HG03103 (cell line): ENCODE measurements around the gene TRIM67.

Experiments
- ATAC-seq: cut with Tn5 transposase; IDR thresholded peaks from one replicate; pipeline ENCODE4 v1.9.1; 2021; ENCODE audit warnings: low read depth; ENCODE audit not compliant: unreplicated experiment

TRIM67 gene

GRCh38 chr1:231182317-231182716, 20.5 kb downstream of the TRIM67 start:
- ATAC-seq = no peak

GRCh38 chr1:231183639-231184590, 22.1 kb downstream of the TRIM67 start:
- ATAC-seq = no peak

DNA sequence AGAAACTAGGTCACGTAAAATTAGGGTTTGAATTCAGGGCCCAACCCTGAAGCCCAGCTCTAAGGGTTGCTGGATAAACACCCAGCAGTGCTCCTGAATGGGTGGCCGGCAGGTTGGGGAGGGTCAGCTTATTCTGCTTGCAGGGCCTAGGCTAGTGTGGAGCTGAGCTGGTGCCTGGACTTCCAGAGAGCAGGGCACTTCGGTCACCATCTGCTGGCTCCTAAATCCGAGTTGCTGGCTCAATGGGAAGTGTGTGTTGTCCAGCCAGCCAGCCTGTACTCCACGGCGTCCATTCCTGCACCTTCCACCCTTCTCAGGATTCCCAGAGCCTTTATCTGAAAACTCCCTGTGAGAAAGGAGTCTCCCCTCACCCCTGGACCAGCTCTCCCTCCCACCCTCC, 23.0 kb downstream of the TRIM67 start:
- ATAC-seq = no peak

DNA sequence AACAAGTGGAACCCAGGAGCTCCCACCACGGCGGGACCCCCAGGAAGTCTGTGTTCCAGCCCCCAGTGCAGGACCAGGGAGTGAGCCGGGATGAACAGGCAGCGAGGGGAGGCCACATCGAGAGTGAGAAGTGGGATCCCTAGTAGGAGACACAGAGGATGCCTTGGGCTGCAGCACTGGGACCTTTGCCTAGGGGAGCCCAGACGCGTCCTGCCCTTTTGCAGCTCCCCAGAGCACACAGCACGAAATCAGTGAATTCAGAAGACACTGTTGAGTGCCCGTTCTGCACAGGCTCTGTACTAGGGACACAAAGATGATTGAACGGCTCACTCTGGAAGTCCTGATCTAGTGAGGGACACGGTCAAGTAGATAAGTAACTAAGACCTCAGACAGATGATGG, 23.5 kb downstream of the TRIM67 start:
- ATAC-seq = no peak

DNA sequence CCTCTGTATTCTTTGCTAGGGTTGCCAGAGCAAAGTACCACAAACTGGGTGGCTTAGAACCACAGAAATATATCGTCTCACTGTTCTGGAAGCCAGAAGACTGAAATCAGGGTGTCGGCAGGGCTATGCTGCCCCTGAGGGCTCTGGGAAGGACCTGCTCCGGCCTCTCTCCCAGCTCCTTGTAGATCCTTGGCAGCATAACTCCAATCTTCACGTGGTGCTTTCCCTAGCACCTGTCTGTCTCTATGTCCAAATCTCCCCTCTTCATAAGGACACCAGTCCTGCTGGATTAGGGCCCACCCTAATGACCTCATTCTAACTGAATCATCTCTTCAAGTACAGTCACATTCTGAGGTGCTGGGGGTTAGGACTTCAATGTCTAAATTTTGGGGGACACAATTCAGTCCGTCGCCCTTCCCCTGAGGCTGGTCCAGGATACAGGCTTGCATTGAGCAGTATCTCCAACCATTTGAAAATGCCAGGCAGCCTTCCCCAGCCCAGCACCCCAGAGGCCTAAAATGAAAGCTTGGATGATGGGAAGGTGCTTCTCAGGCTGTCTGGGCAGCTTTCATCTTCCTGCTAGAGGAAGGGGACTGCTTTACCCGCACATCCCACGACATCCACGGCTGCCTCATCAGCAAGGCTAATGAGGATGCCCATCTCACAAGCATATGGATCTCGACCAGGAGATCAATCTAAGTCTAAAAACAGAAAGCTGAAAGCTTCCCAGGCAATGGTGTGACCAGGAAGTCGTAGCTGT, 24.7 kb downstream of the TRIM67 start:
- ATAC-seq = no peak

GRCh38 chr1:231187571-231187970, 25.7 kb downstream of the TRIM67 start:
- ATAC-seq = no peak

DNA sequence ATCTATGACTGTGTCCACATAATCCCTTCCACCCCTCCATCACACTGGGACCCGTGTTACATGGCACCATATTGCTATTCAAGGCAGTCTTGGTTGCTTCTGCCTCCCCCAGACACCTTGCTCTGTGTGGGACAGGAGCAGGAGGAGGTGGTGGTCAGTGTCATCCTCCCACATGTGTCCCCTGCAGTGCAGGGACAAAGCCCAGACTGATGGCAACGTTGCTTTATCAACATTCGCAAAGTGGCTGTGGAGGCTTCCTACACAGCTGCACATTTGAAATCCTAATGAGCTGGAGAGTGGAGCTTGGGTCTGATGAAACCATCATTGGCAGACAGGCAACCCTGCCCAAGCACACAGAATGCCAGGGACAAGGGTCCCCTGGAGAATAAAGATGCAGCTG, 26.2 kb downstream of the TRIM67 start:
- ATAC-seq = no peak

DNA sequence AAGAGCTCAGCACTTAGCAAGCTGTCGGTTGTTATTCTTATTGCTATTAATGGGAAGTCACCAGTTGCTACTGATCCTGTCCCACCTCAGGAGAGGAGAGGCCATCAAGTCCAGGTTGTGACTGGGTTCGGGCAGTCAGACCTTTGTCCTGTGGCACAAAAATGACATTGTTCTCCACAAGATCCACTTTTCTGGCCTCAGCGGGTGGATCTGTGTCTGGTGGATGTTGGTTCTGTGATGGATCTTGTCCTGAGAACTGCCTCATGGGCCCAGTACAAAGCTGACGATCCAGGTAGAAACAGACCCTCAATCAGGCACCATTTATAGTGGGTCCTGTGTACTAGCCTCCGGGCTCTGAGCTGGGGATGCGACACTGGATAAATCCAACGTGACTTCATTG, 26.9 kb downstream of the TRIM67 start:
- ATAC-seq = no peak

DNA sequence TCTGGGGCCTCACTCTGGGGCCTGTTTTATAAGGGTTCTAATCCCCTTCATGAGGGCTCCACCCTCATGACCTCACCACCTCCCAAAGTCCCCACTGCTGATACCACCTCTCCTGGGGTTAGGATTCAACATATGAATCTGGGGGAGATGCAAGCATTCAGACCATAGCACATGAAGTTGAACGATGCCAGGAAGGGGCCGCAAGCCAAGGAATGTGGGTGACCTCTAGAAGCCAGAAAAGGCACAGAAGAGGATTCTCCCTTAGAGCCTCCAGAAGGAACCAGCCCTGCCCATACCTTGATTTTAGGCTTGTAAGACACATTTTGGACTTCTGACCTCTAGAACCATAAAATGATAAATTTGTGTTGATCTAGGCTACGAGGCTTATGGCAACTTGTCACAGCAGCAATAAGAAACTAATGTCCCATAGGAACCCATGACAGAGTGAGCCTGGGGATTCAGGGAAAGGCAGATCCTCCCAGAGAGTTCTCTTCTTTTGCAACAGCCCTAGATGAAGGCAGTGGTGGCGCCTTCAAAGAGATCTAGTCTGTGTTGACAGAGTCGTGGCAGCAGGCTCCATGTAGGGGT, 27.9 kb downstream of the TRIM67 start:
- ATAC-seq = no peak

DNA sequence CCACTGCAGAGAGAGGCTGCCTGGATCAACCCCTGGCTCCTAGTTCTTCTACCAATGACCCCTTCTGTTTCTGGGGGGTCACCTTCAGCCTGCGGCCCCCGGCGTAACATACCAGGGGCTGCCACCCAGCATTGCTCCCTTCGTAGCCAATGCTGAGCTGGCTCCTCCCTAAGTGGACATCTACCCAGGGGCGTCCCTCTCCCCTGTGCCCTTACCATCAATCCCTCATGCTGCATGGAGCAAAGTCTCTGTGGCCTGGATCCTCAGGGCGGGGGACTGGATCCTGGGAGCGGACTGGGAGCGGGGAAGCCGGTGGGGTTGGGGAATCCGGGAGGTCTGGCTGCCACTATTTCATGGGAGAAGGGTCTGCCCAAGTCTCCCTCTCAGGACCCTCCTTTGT, 28.6 kb downstream of the TRIM67 start:
- no peak for ATAC-seq

- ATAC-seq = no peak
Measured at GRCh38 chr1:231192620-231193163, 30.8 kb downstream of the TRIM67 start.

DNA sequence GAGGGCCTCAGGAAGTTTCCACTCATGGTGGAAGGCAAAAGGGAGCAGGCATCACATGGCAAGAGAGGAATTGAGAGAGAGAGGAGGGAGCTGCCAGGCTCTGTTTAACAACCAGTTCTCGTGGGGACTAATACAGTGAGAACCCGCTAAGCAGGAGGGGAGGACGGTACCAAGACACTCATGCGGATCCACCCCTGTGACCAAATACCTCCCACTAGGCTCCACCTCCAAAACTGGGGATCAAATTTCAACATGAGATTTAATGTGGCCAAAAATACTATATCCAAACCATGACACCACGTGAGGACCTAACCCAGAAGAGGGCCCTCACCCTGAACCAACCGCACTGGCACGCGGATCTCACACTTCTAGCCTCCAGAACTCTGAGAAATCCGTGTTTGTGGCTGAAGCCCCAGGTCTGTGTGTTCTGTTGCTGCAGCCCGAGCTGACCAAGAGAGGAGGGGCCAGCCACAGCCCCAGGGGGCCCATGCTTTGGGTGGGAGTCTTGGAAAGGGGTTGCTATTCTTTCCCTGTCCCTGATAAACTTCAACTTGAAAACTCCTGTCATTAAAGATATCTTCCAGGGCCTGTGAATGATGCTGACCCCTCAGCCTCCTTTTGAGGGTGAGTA, 32.0 kb downstream of the TRIM67 start:
- ATAC-seq = no peak

- ATAC-seq = no peak
Measured at GRCh38 chr1:231194476-231194842, 32.6 kb downstream of the TRIM67 start.

DNA sequence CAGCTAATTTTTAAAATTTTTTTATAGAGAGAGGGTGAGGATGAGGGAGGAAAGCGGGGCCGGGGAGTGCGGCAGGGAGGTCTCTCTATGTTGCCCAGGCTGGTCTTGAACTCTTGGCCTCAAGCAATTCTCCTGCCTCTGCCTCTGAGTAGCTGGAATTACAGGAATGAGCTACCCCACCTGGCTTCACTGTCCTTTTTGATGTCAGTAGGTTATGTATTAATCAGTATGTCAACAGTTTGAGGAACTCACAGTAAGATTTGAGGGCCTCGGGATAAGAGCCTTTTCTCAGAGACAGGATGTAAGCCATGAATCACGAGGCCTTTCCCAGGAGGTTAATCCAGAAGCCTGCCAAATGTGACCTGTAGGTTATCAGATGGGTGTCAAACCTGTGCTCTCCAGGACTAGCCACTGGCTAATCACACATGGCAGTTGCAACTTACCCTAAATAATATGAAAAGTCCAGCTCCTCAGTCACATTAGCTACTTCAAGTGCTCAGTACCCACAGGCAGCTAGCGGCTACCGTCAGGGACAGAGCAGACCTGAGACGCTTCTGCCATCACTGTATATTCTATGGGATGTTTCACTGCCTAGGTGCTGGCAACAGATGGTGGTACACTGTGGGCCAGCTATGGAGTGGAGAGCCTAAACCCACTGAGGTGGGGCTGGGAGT, 33.1 kb downstream of the TRIM67 start:
- no peak for ATAC-seq

- ATAC-seq = no peak
Measured at GRCh38 chr1:231196307-231196706, 34.4 kb downstream of the TRIM67 start.

- ATAC-seq = no peak
Measured at GRCh38 chr1:231196728-231197127, 34.9 kb downstream of the TRIM67 start.

GRCh38 chr1:231199868-231200267, 38.0 kb downstream of the TRIM67 start:
- no peak for ATAC-seq

- no peak for ATAC-seq
Measured at GRCh38 chr1:231200388-231201031, 38.7 kb downstream of the TRIM67 start.

DNA sequence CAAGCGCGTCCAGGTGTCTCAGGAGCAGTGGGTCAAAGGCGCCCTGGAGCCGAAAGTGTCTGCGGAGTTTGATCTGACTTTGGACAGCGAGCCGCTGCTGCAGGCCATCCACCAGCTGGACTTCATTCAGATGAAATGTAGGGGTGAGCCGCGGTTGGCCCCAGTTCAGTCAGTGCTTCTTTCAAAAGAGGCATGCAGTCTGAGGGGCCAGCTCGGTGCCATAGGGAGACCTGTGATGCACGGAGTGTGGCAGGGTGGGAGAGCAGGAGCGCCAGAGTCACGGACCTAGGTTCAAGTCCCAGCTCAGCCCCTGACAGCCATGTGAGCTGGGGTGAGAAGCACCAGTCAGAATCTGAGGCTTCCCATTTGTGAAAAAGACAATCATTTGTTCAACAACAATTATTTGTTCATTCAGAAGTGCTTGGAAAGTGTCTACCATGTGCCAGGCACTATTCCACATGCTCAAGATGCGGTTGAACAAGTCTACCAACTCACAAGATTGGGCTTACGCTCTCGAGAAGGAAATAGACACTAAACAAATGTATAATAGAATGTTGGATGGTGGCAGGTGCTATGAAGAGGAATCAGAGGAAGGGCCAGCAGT, 39.6 kb downstream of the TRIM67 start:
- no peak for ATAC-seq
